CD4-positive, alpha-beta T cell treated with Interleukin-15 for 4 hours (primary cell): ENCODE results near the gene OR6Q1.
"Not testable (repeated sequence)": the region's sequence is repeated elsewhere in the genome, so short reads cannot be mapped to it uniquely, and the experiment has no call there.

Source experiments
- DNase-seq: peaks from one replicate; pipeline ENCODE4 v3.0.0-alpha.2; 2020; ENCODE audit warnings: low spot score

Gene OR6Q1, protein sequence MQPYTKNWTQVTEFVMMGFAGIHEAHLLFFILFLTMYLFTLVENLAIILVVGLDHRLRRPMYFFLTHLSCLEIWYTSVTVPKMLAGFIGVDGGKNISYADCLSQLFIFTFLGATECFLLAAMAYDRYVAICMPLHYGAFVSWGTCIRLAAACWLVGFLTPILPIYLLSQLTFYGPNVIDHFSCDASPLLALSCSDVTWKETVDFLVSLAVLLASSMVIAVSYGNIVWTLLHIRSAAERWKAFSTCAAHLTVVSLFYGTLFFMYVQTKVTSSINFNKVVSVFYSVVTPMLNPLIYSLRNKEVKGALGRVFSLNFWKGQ

GRCh38 chr11:58030653-58031052 lies at the start of gene OR6Q1:
Gene OR6Q1 (plus strand): TSS chr11:58030953. CDS start chr11:58030953, 0 bp downstream.
- DNase-seq: no peak

- DNase-seq: no peak
These were observed 49.2 kb upstream of the OR6Q1 start for GRCh38 chr11:57981536-57981935.

DNA sequence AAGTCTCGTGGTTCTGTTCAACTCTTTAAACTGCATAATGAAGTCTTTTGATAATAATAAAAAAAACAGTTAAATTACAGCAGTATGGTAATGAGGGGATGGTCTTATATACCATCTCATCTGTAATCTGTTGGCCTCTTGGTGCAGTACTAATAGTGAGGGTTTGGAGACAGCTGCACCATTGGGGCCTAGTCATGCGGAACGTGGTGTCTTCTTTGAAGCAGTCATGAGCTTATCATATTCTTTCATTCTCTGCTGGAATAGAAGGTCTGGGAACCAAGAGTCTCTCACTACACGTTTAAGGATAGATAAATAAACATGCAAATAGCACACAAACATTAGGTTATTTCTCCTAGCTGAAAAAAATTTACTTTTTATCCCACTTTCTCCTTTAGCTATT lies 48.0 kb upstream of the OR6Q1 start:
- DNase-seq: no peak

DNA sequence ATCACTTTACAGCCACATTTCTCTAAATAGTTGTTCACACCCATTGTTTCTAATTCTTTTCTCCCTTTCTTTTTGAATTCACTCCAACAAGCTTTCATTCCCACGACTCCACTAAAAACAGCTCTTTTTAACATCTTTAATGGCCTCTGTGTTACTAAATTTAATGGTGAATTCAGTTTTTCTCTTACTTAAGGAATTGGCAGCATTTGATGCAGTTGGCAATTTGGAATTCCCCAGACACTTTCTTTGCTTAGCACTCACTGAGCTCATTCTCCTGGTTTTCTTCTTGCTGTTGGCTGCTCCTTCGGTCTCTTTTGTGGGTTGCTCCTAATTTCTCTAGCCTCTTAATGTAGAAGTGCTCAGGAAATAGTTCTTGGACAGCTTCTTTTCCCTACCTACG lies 47.6 kb upstream of the OR6Q1 start:
- DNase-seq: no peak

DNA sequence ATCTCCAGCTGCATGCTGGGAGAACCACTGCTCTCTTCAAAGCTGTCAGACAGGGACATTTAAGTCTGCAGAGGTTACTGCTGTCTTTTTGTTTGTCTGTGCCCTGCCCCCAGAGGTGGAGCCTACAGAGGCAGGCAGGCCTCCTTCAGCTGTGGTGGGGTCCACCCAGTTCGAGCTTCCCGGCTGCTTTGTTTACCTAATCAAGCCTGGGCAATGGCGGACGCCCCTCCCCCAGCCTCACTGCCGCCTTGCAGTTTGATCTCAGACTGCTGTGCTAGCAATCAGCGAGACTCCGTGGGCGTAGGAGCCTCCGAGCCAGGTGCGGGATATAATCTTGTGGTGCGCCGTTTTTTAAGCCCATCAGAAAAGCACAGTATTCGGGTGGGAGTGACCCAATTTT lies 31.2 kb upstream of the OR6Q1 start:
- DNase-seq: not testable (repeated sequence)

DNA sequence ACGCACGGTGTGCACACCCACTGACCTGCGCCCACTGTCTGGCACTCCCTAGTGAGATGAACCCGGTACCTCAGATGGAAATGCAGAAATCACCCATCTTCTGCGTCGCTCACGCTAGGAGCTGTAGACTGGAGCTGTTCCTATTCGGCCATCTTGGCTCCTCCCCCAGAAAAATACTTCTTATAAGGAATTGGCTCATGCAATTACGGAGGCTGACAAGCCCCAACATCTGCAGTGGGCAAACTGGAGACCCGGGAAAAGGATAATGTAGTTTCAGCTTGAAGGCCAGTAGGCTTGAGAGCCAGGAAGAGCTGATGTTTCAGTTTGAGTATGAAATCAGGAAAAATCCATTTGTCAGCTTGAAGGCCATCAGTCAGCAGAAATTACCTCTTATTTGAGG lies 30.7 kb upstream of the OR6Q1 start:
- not testable (repeated sequence) for DNase-seq

DNA sequence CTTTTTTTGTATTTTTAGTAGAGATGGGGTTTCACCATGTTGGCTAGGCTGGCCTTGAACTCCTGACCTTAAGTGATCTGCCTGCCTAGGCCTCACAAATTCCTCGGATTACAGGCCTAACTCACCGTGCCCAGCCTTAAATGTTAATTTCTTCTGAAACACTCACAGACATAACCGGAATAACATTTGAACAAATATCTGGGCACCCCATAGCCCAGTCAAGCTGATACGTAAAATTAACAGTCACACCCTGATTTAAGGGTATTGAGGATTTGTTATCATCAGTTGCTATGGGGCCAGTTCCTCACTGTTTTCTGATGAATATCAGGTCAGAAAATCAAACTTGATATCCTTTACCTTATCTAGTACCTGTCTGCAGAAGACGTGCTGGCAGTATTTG lies 30.1 kb upstream of the OR6Q1 start:
- no peak for DNase-seq

- DNase-seq: no peak
These were observed 27.7 kb upstream of the OR6Q1 start for GRCh38 chr11:58003036-58003435.

- no peak for DNase-seq
These were observed 27.2 kb upstream of the OR6Q1 start for GRCh38 chr11:58003591-58003990.

DNA sequence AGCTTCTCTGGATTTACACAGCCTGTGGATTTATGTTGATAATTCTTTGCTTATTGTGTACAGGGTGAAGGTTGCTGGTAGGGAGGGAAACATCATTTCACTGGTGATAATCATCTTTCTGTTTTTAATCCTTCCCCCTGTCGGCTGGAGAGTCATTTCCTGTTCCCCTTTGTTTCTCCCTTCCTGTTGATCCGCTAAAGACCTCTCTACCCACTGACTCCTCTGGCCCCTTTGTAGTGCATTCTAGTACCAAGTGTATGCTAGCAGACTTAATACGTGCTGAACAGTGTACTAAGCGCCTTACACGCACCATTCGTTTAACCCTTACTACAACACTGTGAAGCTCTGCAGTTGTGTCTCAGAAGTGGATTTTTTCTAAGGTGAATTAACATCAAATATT lies 26.1 kb upstream of the OR6Q1 start:
- no peak for DNase-seq

- no peak for DNase-seq
These were observed 23.8 kb upstream of the OR6Q1 start for GRCh38 chr11:58006940-58007339.

- no peak for DNase-seq
These were observed 19.0 kb upstream of the OR6Q1 start for GRCh38 chr11:58011771-58012170.

GRCh38 chr11:58023435-58023931 lies 7.3 kb upstream of the OR6Q1 start, which contains the start of gene OR9Q1:
Gene OR9Q1 (plus strand): TSS chr11:58023881. CDS start chr11:58179445, 155,564 bp downstream.
- no peak for DNase-seq

- DNase-seq: no peak
These were observed 6.1 kb upstream of the OR6Q1 start for GRCh38 chr11:58024601-58025091.

DNA sequence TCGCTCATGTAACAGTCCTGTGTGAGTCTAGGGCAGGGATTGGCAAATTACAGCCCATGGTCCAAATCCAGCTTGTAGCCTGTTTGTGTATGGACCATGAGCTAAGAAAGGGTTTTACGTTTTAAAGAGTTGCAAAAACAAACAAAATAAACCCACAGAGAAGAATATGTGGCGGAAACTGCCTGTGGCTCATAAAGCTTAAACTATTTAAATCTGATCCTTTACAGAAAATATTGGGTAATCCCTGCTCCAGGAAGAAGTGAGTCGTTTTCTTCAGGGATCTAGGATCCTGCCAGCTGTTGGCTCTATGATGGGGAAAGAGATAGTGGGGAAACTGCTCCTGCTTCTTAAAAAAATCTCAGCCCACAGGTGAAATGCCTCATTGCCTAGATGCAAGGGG lies 3.4 kb upstream of the OR6Q1 start:
- no peak for DNase-seq

GRCh38 chr11:58028687-58029411 lies 1.9 kb upstream of the OR6Q1 start:
- DNase-seq: no peak

GRCh38 chr11:58034471-58034870 lies 3.7 kb downstream of the OR6Q1 start:
- DNase-seq: no peak

DNA sequence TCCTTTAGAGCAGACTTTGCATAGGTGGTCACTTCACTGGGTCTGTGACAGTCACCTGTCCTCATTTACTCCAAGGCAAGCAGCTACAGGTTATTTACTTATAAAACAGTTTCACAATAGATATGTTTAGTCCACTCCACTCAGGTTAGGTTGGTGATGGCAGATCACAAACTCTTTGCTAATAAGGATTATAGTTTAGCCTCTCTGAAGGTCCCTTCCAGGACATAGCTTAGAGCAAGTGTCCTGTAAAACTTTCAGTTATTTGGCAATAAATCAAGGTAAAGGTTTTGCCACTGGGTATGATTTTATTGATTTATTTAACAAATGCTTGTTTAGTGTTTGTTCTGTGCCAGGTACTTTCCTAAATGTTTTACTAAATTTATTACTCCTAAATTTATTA lies 8.8 kb downstream of the OR6Q1 start:
- no peak for DNase-seq

GRCh38 chr11:58043379-58043778 lies 12.6 kb downstream of the OR6Q1 start:
- no peak for DNase-seq

- DNase-seq: no peak
These were observed 15.5 kb downstream of the OR6Q1 start for GRCh38 chr11:58046231-58046630.

DNA sequence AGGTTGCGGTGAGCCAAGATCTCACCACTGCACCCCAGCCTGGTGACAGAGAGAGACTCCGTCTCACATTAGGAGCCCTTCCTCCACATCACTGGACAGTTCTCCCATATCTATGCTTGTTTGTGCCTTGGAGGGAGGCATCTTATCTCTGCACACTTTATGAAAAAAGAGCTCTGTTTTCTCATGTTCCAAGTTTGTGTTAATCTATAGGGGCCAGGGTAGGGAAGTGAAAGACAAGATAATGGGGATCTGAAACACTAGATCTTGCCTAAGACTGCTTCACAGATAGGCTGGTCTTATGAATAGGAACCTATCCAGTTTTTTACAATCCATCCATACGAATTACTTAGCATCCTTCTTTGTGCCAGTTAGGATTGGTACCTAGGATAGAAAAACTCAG lies 17.1 kb downstream of the OR6Q1 start:
- DNase-seq: no peak

GRCh38 chr11:58055806-58056401 lies 25.2 kb downstream of the OR6Q1 start:
- no peak for DNase-seq

DNA sequence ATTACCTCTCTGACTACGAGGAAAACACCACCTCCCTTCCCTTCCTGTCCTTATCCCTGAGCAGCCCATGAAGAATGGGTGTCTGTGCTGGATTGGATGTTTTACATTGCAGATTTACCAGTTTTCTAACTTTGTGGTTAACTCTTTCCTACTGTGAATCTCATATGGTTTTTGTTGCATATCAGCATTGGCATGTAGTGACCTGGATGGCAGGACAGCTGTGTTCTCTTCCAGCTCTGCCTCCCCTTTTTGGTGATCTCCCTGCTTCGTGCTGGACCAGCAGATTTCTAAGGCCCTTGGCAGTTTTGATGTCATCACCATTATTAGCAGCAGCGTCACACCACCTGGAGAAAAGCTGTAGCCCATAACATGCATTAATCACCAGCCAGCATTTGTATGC lies 26.7 kb downstream of the OR6Q1 start:
- no peak for DNase-seq
